ENCODE data around the gene THRAP3. TPM values are rescaled to one million over a fixed set of nuclear protein-coding genes. Genes with fewer than 3 reads are reported as not detected.

THRAP3 gene
- total and polyA plus RNA-seq, 9 of the 15 experiments (the other 6 are each of a cell fraction or from before 2014, with no cell fraction given): 66.2 to 135 (median 113) TPM

- TF ChIP-seq ZBTB2 (IDR thresholded peaks at IDR 0.05) (no peak), LCOR (CRISPR knock-in tag; IDR thresholded peaks at IDR 0.05) (no peak), NR1H2 (CRISPR knock-in tag; IDR thresholded peaks at IDR 0.05) (no peak), FOXM1 (IDR thresholded peaks at IDR 0.05; ENCODE audit: low read depth) (0 out of 2 replicates have a peak, but pooled peaks have one; percentile 63), FOXM1 (CRISPR knock-in tag; IDR thresholded peaks at IDR 0.05; ENCODE audit: low read depth) (no peak), THRA (IDR thresholded peaks at IDR 0.05) (no peak), TCF3 (CRISPR knock-in tag; IDR thresholded peaks at IDR 0.05) (peak; percentile 96), POLR2A (conservative IDR thresholded peaks at IDR 0.05) (no peak), SMAD1 (IDR thresholded peaks at IDR 0.05; ENCODE audit: low read depth, low read length, partially characterized antibody) (no peak), PML (IDR thresholded peaks at IDR 0.05; ENCODE audit: low read length) (peak; percentile 69), ZNF197 (CRISPR knock-in tag; IDR thresholded peaks at IDR 0.05; ENCODE audit: low read depth) (no peak), TFAM (CRISPR knock-in tag; conservative IDR thresholded peaks at IDR 0.05) (no peak), ATF1 (CRISPR knock-in tag; IDR thresholded peaks at IDR 0.05) (no peak), ATF1 (tag; IDR thresholded peaks at IDR 0.05) (no peak), ZNF764 (CRISPR knock-in tag; IDR thresholded peaks at IDR 0.05; ENCODE audit: low read depth) (no peak), ZNF354B (CRISPR knock-in tag; IDR thresholded peaks at IDR 0.05) (no peak), HMG20B (CRISPR knock-in tag; IDR thresholded peaks at IDR 0.05) (no peak), PCBP2 (IDR thresholded peaks at IDR 0.05; ENCODE audit: low read depth, low read length, poor library complexity, severe bottlenecking) (no peak), ZNF232 (CRISPR knock-in tag; IDR thresholded peaks at IDR 0.05) (no peak), ZNF551 (CRISPR knock-in tag; IDR thresholded peaks at IDR 0.05) (no peak)
- TF ChIP-seq, protein P1, sequence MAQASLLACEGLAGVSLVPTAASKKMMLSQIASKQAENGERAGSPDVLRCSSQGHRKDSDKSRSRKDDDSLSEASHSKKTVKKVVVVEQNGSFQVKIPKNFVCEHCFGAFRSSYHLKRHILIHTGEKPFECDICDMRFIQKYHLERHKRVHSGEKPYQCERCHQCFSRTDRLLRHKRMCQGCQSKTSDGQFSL (CRISPR knock-in tag; IDR thresholded peaks at IDR 0.05): no peak
- TF ChIP-seq, protein P1 (tag; IDR thresholded peaks at IDR 0.05): no peak
- TF ChIP-seq, protein P2, sequence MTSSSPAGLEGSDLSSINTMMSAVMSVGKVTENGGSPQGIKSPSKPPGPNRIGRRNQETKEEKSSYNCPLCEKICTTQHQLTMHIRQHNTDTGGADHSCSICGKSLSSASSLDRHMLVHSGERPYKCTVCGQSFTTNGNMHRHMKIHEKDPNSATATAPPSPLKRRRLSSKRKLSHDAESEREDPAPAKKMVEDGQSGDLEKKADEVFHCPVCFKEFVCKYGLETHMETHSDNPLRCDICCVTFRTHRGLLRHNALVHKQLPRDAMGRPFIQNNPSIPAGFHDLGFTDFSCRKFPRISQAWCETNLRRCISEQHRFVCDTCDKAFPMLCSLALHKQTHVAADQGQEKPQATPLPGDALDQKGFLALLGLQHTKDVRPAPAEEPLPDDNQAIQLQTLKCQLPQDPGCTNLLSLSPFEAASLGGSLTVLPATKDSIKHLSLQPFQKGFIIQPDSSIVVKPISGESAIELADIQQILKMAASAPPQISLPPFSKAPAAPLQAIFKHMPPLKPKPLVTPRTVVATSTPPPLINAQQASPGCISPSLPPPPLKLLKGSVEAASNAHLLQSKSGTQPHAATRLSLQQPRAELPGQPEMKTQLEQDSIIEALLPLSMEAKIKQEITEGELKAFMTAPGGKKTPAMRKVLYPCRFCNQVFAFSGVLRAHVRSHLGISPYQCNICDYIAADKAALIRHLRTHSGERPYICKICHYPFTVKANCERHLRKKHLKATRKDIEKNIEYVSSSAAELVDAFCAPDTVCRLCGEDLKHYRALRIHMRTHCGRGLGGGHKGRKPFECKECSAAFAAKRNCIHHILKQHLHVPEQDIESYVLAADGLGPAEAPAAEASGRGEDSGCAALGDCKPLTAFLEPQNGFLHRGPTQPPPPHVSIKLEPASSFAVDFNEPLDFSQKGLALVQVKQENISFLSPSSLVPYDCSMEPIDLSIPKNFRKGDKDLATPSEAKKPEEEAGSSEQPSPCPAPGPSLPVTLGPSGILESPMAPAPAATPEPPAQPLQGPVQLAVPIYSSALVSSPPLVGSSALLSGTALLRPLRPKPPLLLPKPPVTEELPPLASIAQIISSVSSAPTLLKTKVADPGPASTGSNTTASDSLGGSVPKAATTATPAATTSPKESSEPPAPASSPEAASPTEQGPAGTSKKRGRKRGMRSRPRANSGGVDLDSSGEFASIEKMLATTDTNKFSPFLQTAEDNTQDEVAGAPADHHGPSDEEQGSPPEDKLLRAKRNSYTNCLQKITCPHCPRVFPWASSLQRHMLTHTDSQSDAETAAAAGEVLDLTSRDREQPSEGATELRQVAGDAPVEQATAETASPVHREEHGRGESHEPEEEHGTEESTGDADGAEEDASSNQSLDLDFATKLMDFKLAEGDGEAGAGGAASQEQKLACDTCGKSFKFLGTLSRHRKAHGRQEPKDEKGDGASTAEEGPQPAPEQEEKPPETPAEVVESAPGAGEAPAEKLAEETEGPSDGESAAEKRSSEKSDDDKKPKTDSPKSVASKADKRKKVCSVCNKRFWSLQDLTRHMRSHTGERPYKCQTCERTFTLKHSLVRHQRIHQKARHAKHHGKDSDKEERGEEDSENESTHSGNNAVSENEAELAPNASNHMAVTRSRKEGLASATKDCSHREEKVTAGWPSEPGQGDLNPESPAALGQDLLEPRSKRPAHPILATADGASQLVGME (CRISPR knock-in tag; IDR thresholded peaks at IDR 0.05): no peak
These were observed 48.8 kb downstream of the THRAP3 start (continued) for GRCh38 chr1:36273024-36273423.

Data from K562 (cell line).